ENCODE results near the gene CPE. TPM values are rescaled to one million over a fixed set of nuclear protein-coding genes. Genes with fewer than 3 reads are reported as not detected.

The CPE gene
- total RNA-seq, 1 donor from 2014 or later, result not detected

DNA sequence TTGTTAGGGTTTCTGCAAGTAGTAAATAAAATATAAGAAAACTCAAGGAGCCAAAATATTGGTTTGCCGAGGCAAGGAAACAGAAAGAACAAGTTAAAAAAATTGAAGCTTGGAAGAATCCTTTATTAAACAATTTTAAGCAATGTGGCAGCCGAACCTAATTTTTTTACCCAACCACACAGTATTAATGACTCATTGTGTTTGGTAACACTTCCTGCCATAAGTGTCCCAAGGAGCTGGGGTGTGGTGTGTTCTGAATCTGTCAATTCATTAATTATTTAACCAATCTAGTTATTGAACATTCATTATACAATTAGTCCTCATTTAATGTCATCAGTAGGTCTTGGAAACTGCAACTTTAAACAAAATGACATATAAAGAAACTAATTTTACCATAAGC, 19.3 kb upstream of the CPE start:
- no peak for ATAC-seq (ENCODE audit: low read depth)
- DNase-seq, result no peak
- TF ChIP-seq, protein P1, sequence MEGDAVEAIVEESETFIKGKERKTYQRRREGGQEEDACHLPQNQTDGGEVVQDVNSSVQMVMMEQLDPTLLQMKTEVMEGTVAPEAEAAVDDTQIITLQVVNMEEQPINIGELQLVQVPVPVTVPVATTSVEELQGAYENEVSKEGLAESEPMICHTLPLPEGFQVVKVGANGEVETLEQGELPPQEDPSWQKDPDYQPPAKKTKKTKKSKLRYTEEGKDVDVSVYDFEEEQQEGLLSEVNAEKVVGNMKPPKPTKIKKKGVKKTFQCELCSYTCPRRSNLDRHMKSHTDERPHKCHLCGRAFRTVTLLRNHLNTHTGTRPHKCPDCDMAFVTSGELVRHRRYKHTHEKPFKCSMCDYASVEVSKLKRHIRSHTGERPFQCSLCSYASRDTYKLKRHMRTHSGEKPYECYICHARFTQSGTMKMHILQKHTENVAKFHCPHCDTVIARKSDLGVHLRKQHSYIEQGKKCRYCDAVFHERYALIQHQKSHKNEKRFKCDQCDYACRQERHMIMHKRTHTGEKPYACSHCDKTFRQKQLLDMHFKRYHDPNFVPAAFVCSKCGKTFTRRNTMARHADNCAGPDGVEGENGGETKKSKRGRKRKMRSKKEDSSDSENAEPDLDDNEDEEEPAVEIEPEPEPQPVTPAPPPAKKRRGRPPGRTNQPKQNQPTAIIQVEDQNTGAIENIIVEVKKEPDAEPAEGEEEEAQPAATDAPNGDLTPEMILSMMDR (IDR thresholded peaks at IDR 0.05), result no peak
- H3K4me3 Mint-ChIP-seq, result no peak overlapping the region
- peaks cover 2% of the 10 kb centered on the region for H3K4me1 Mint-ChIP-seq
- POLR2A ChIA-PET, result no interaction called here
- H3K27me3 Mint-ChIP-seq, result peaks cover 27% of the 10 kb centered on the region
- no peaks in the 10 kb centered on the region for H3K36me3 Mint-ChIP-seq (ENCODE audit: low read depth)
- no peaks in the 10 kb centered on the region for H3K9me3 Mint-ChIP-seq
- intact Hi-C loops (cut with micrococcal nuclease), result loop anchor here (5.0 kb wide), 1 partner anchor 103 kb away; no protein-coding TSS in a partner anchor
- CTCF ChIA-PET, result no interaction called here
- no peak overlapping the region for H3K27ac Mint-ChIP-seq

DNA sequence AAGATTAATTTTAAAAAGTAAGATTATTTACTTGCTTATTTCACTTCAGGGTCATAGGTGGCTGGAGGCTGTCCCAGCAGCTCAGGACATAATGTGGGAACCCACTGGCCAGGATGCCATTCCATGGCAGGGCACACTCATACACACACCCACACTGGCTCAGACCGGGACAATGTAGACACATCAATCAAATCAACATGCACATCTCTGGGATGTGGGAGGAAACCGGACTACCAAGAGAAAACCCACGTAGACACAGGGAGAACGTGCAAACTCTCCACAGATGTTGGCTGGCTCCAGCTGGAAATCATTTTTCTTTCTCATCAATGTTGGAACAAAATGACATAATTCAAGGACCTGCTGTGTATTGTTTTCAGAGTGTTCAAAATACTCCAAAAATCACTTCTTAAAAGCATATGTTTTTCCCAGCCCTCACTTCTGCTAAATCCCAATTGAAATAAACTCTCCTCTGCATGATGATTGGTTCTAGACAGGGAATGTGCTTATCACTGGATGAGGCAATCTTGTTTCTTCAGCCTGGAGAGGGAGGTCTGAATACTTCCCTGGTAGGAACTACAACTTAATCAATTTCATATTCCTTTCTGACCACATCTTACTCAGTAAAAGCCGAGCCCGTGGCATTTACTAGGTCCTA, 18.6 kb upstream of the CPE start:
- H3K4me1 Mint-ChIP-seq, result peaks cover 2% of the 10 kb centered on the region
- intact Hi-C loops (cut with micrococcal nuclease), result no loop called here
- no peak for DNase-seq

DNA sequence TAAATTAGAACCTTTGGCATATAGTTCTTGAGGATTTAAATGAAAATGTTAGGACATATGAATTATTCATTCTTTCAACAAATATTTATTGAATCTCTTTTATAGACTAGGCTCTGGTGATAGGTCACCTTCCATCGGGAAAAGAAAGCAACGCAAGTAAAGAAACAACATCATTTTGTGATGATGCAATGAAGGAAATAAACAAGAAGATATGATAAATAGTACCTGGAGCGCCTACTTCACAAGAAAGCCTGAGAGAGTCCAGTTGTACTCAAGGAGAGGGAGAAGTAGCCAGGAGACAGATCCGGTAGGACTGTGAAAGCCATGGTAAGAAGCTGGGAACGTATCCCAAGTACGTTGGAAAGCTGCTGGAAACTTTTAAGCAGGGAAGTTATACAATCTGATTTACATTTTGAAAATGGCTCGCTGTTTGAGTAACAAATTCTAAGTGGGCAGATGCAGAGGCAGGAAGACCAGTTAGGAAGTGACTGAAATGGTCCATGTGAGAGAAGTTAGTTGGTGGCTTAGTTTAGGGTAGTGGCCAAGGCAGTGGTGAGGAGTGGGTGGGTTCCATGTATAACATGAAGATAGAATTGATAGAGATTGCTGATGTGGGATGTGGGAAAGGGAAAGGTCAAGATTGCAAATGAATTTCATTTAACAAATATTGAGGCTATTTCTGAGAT, 17.7 kb upstream of the CPE start:
- no peak for DNase-seq
- H3K27ac Mint-ChIP-seq, result no peak overlapping the region
- H3K4me3 Mint-ChIP-seq, result no peak overlapping the region
- no peaks in the 10 kb centered on the region for H3K9me3 Mint-ChIP-seq
- POLR2A ChIA-PET, result no interaction called here
- H3K36me3 Mint-ChIP-seq (ENCODE audit: low read depth), result no peaks in the 10 kb centered on the region
- no peak for ATAC-seq (ENCODE audit: low read depth)
- intact Hi-C loops (cut with micrococcal nuclease), result no loop called here
- peaks cover 22% of the 10 kb centered on the region for H3K27me3 Mint-ChIP-seq
- CTCF ChIA-PET, result no interaction called here
- peaks cover under 1% of the 10 kb centered on the region for H3K4me1 Mint-ChIP-seq
- TF ChIP-seq, protein P1 (IDR thresholded peaks at IDR 0.05), result no peak

More for the DNA sequence above, 18.6 kb upstream of the CPE start:
- ChIA-PET POLR2A (no interaction called here), CTCF (no interaction called here)
- ATAC-seq (ENCODE audit: low read depth), result no peak
- Mint-ChIP-seq H3K27ac (no peak overlapping the region), H3K36me3 (ENCODE audit: low read depth) (no peaks in the 10 kb centered on the region), H3K27me3 (peaks cover 27% of the 10 kb centered on the region), H3K9me3 (no peaks in the 10 kb centered on the region), H3K4me3 (no peak overlapping the region)
- TF ChIP-seq, protein P1 (IDR thresholded peaks at IDR 0.05), result no peak

DNA sequence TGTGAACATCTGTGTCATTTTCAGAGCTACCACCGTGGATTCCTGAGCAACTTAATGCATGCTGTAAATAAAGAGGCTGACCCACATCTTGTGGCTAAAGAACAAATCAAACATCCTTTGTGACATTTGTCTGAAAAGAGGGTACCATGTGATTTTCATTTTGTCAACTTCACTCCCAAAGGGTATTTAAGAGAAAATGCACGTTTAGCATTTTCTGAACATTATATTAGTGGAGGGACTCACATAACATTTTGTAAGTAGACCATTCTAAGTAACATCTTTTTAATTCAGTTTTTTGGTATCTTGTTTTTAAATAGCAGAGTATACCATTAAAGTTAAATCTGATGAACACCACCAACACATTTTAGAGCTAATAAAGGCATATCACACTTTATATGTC, 17.0 kb upstream of the CPE start:
- ChIA-PET POLR2A (no interaction called here), CTCF (no interaction called here)
- TF ChIP-seq, protein P1 (IDR thresholded peaks at IDR 0.05), result no peak
- ATAC-seq (ENCODE audit: low read depth) (no peak), DNase-seq (no peak)
- Mint-ChIP-seq H3K27me3 (peaks cover 22% of the 10 kb centered on the region), H3K27ac (no peak overlapping the region), H3K4me1 (no peaks in the 10 kb centered on the region), H3K36me3 (ENCODE audit: low read depth) (no peaks in the 10 kb centered on the region), H3K4me3 (no peak overlapping the region), H3K9me3 (no peaks in the 10 kb centered on the region)
- intact Hi-C loops (cut with micrococcal nuclease), result no loop called here

DNA sequence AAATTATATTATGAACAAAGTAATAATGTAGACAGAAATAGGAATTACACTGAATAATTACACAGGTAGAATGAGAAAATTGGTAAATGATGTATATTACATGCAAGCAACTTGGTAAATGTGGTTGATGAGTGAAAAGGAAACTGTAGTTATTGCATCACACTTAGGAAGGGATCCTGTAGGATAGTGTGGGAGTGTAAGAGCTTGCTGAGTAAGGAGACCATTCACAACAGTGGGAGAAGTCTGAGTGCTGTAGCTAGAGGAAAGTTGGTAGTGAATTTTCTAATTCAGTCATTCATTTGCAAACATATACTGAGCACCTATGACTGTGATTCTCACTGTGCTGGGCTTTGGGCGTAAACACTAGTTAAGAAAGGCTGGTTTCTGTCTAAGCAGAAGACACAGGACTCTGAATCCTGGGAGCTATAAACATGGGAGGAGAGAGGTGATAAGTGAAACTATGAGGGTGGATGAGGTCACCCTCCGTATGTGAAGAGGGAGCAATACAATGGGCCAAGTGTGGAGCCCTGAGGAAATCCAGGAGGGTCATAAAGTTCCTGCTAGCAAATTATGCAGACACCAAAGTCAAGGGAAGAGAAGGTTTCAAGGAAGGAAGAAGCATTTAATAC, 14.2 kb upstream of the CPE start:
- TF ChIP-seq, protein P1 (IDR thresholded peaks at IDR 0.05), result no peak
- ChIA-PET CTCF (no interaction called here), POLR2A (no interaction called here)
- Mint-ChIP-seq H3K27ac (no peak overlapping the region), H3K9me3 (no peaks in the 10 kb centered on the region), H3K4me3 (no peak overlapping the region), H3K27me3 (peaks cover 19% of the 10 kb centered on the region), H3K4me1 (no peaks in the 10 kb centered on the region), H3K36me3 (ENCODE audit: low read depth) (no peaks in the 10 kb centered on the region)
- no peak for ATAC-seq (ENCODE audit: low read depth)
- intact Hi-C loops (cut with micrococcal nuclease), result no loop called here
- no peak for DNase-seq
